Mammary epithelial cell (primary cell): Measurements from ENCODE around the gene RDX.

Source experiments
- CTCF ChIP-seq, 2 donors: IDR thresholded peaks in 1 of 2; conservative IDR thresholded peaks in 1 of 2; 2 replicates each; pipeline ENCODE4 v1.5.1; 2011 to 2012; ENCODE audit warnings: inconsistent platforms in 2 of 2, low read length in 2 of 2, mild to moderate bottlenecking in 2 of 2, control low read depth in 1 of 2, low read depth in 1 of 2; ENCODE audit not compliant: insufficient read depth in 1 of 2; ENCODE audit errors: extremely low read depth in 1 of 2
- EZH2 ChIP-seq: IDR thresholded peaks from 2 replicates; pipeline ENCODE4 v1.6.1; 2012; ENCODE audit warnings: low read length, inconsistent platforms, borderline replicate concordance

GRCh38 chr11:110235966-110236365 lies 60.4 kb downstream of the RDX start:
- TF ChIP-seq CTCF (conservative IDR thresholded peaks at IDR 0.05 in 1 of 2, IDR thresholded peaks at IDR 0.05 in 1 of 2; ENCODE audit: extremely low read depth in 1 of 2, insufficient read depth in 1 of 2, low read depth in 1 of 2, low read length in 2 of 2), result no peak
- no peak for TF ChIP-seq EZH2
